Epithelial cell of esophagus (primary cell): Measurements from ENCODE around the gene TIGAR.

Experiments used
- DNase-seq: peaks from one replicate; pipeline ENCODE4 v3.0.0; 2010; ENCODE audit warnings: low read depth
- H3K4me3 ChIP-seq: 2 replicates; pipeline ENCODE4 v1.5.1; 2011; ENCODE audit warnings: mild to moderate bottlenecking, low read length, control low read depth
- TF ChIP-seq, protein P1 (sequence below): IDR thresholded peaks from 2 replicates; pipeline ENCODE4 v1.5.1; 2011; ENCODE audit warnings: low read depth, mild to moderate bottlenecking, low read length, control low read depth, inconsistent platforms; ENCODE audit not compliant: insufficient read depth; ENCODE audit errors: missing control alignments

Gene TIGAR

DNA sequence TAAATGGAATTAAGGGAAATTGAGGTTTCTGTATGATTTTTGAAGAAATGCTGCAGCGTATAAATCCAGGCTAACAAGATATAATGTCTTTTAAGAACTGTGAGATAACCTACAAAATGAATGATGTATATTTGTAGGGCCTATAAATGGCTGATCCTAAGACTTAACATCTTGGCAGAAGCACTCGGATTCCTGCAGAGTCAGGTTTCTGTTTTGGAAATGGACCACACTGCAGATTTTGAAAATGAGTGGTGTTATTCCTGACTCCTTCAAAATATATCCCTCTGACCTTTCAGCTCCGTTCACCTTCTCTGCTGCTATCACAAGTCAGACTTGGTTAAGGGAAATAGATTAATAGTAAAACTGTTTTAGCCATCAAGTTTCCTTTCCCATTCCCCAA is 5.0 kb downstream of the TIGAR start:
- no peak overlapping the region for H3K4me3 ChIP-seq
- DNase-seq, result no peak
- TF ChIP-seq, protein P1, sequence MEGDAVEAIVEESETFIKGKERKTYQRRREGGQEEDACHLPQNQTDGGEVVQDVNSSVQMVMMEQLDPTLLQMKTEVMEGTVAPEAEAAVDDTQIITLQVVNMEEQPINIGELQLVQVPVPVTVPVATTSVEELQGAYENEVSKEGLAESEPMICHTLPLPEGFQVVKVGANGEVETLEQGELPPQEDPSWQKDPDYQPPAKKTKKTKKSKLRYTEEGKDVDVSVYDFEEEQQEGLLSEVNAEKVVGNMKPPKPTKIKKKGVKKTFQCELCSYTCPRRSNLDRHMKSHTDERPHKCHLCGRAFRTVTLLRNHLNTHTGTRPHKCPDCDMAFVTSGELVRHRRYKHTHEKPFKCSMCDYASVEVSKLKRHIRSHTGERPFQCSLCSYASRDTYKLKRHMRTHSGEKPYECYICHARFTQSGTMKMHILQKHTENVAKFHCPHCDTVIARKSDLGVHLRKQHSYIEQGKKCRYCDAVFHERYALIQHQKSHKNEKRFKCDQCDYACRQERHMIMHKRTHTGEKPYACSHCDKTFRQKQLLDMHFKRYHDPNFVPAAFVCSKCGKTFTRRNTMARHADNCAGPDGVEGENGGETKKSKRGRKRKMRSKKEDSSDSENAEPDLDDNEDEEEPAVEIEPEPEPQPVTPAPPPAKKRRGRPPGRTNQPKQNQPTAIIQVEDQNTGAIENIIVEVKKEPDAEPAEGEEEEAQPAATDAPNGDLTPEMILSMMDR, result no peak

DNA sequence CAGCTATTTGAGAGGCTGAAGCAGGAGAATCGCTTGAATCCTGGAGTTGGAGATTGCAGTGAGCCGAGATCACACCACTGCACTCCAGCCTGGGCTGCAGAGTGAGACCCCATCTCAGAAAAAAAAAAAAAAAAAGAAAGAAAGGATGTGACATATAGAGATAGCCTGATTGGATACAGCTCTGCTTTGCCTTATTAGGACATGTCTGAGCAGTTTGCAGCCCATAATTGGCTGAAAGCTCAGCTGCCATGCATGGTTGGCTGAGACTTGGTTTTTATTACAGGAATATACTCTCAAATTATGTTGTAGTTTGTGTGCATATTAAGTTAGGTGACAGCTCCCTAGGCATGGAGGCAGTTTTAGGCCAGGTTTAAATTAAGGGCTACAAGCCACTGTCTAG is 6.3 kb downstream of the TIGAR start:
- no peak overlapping the region for H3K4me3 ChIP-seq
- no peak for DNase-seq
- TF ChIP-seq, protein P1, result no peak

DNA sequence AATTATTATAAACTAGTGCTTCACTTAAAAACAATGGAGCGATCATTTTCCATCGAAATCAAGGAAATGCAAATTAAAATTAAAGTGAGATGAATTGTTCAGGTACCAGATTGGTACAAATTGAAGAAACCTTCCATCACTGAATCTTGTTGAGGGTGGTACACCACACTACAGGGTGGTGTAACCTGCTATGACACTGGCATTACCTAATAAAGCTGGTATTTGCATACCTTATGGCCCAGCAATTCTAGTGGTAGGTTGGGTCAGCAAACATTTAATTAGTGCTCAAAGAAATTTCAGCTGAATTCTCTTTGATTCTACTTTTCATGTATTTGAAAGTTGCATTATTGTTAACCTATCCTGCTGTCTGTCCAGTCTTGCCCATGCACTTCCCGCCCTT is 9.2 kb downstream of the TIGAR start:
- TF ChIP-seq, protein P1, result no peak
- peak; percentile 36 for DNase-seq
- no peak overlapping the region for H3K4me3 ChIP-seq

DNA sequence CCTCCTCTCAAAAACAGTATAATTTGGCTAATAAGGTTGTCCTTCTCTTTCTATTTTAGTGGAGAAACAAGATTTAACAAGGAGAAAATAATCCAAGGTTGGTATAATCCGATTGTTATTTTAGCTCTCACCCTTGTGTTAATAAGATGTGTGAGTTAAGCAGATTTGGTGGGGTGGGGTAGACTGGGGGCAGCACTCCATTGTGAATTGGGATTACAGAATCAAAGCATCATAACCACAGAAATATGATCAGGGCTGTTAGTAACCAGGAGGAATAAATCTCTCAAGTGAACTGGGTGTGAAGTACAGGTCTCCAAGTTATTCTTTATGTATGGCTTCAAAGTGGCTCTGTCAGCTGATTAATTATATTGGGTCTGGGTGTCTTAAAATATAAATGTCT is 10.2 kb downstream of the TIGAR start:
- no peak overlapping the region for H3K4me3 ChIP-seq
- TF ChIP-seq, protein P1, result no peak
- no peak for DNase-seq

DNA sequence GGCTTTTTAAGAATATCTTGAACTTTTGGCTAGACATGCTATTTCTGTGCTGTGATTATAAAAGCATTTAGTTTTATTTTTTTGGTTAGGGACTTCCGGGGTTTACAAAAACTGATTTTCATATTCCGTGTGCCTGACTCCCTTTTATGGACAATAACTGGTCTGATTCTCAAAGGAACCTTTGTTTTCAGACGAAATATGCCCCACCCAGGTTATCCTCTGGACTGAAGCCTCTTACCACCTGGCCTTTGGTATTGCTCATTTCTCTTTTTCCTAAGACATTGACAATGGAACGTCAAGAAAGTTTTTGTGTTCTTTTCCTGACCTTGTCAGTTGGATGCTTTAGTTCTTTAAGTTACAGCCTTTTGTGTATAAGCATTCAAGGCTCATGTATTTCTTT is 10.8 kb downstream of the TIGAR start:
- TF ChIP-seq, protein P1, result no peak
- no peak for DNase-seq
- H3K4me3 ChIP-seq, result no peak overlapping the region

DNA sequence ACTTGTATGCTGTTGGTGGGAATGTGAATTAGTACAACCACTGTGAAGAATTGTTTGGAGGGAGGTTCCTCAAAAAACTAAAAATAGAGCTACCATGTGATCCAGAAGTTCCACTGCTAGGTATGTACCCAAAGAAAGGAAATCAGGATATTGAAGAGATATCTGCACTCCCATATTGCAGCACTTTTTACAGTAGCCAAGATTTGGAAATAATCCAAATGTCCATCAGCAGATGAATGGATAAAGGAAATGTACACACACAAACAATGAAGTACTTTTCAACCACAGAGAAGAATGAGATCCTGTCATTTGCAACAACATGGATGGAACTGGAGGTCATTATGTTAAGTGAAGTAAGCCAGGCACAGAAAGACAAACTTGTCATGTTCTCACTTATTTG is 25.9 kb downstream of the TIGAR start:
- H3K4me3 ChIP-seq, result no peak overlapping the region
- TF ChIP-seq, protein P1, result no peak
- no peak for DNase-seq

DNA sequence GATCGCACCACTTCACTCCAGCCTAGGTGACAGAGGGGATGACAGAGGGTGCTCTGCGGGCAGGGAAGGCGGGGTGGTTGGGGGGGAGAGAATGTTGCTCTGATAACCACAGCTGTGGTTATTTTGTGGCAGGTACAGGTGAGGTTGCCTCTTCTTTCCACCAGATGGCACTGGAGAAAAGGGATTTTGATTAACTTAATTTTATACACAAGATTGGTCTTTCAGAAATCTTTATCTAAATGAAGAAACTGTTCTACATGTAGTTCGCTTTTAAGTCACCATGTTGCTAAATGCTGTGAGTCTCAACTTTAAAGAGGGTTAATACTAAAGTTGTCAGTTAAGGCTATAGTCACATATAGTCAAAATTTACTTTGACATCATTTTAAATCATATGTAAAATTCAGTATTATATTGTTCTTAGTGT is 32.8 kb downstream of the TIGAR start:
- DNase-seq, result peak; percentile 20
- H3K4me3 ChIP-seq, result no peak overlapping the region
- TF ChIP-seq, protein P1, result peak; percentile 62
